ENCODE results near the gene CHST1.

CHST1 gene

GRCh38 chr11:45674481-45675190, 9.2 kb upstream of the CHST1 start:
- DNase-seq = no peak

GRCh38 chr11:45673441-45673840, 8.0 kb upstream of the CHST1 start:
- DNase-seq = no peak

GRCh38 chr11:45672593-45672992, 7.2 kb upstream of the CHST1 start:
- DNase-seq = no peak

DNA sequence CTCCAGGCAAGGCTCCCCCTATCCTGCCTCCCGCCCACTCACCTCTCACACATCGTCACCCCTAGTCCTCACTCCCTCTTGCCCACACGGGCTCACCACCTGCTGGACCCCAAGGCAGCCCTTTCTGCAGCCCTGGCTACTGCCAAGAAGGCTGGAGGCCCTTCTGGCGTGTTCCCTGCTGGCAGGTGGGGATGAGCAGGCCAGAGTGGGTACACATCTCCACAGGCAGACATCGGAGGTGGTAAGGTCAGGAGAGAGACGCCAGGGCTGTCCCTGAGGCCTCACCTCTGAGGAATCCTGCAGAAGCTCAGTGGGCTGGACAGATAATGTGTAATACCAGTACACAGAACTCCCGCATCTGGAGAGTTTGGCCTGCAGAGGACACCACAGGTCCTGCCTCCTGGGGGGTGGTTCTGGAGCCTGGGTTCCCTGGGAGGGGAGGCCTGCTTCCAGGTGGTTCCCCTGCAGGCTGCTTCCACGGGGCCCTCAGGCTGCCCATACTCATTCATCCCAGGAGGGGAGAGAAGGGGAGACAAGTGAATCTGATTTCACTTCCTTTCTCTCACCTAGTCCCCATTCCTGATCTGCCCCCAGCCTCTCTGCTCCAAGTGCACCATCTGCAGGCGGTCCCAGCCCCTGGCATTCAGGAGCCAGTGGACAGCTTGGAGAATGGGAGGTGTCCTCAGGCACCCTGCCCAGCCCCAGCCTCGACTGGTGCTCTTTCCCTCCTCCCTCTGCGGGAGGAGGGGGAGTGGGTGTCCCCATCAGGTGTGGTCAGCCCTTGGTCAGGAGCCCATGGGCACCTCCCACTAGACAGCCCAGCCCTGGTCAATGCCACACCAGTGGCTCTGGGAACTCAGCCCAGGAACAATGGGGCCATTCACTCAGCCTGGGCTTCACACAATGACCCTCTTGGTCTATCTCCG, 6.1 kb upstream of the CHST1 start:
- DNase-seq = no peak

DNA sequence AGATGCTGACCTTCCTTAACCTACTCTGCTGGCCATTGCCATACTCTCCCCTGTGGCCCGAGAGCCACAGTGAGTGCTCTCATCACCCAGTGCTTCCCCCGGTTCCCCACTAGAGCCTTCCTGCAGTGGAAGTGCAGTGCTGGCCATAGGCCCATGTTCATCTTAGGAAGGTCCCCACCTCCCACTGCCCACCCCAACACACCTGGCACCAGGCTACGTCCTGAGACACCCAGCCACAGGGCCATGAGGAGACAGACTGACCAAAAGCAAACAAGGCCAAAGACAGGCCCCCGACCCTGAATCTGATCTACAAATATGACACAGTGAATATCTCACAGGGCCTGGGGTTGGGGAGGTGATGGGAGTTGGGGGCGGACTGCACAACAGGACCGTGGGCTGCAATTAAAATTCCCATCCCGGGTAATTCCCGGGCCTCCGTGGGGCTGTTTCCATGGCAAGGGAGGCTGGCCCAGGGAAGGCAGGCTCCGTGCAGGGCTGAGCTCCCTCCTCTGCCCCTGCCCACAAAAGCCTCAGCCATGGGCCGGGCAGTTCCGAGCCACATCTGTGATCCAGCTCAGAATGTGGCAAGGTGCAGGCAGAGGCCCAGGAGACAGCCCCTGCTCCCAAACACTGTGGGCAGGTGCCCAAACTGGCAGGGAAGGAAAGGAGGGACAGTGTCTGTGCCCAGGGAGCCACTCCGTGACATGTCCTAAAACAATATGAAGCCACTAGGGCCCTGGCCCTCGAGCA, 5.1 kb upstream of the CHST1 start:
- DNase-seq = no peak

- DNase-seq = no peak
These were observed 4.5 kb upstream of the CHST1 start for GRCh38 chr11:45669956-45670355.

DNA sequence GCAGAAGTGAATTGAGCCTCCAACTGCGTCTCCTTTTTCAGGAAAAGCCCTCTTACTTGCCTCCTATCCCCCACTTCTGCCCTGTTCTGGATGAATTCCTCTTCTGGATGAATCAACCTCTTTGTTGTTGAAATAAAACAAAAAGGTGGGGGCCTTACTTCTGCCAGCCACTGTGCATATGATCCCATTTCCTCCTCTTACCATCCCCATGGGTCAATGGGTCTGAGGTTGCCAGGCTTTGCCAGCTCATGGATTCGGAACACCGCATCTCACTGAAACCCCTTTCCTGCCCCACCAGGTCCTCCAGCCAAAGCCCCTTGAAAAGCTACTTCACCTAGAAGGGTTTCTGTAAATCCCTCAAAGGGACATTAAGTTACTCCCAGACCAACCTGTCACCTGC, 3.7 kb upstream of the CHST1 start:
- no peak for DNase-seq

DNA sequence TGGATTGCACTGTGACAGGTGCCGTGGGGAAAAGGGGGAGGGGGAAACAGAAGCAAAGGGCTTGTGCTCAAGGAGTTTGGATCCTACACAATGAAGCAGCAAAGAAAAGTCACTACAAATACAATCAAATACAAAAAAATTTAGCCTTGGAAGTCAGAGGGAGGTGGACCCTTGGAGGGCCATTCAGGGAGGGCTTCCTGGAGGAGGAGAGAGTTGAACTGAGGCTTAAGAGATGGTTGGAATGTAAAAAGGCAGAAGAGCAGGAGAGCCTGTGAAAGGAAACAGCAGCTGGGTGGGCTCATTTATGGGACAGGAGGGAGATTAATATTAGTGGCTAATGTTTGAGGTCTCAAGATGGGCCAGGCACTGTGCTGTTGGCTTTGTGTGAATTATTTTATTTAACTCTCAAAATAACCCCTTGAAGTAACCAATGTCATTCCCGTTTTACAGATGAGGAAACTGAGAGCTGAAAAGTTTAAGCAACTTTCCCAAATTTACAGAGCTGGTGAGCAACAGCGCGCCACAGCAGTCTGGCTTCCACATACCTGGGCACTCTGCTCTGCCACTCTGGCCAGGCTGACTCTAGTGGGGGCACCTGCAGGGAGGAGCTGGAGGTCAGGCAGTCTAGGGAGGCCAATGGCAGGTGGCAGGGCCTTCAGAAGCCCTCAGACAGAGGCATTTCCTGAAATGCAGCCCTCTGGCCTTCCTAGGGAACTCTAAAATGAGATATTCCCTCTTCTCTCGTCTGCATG, 2.7 kb upstream of the CHST1 start:
- no peak for DNase-seq

DNA sequence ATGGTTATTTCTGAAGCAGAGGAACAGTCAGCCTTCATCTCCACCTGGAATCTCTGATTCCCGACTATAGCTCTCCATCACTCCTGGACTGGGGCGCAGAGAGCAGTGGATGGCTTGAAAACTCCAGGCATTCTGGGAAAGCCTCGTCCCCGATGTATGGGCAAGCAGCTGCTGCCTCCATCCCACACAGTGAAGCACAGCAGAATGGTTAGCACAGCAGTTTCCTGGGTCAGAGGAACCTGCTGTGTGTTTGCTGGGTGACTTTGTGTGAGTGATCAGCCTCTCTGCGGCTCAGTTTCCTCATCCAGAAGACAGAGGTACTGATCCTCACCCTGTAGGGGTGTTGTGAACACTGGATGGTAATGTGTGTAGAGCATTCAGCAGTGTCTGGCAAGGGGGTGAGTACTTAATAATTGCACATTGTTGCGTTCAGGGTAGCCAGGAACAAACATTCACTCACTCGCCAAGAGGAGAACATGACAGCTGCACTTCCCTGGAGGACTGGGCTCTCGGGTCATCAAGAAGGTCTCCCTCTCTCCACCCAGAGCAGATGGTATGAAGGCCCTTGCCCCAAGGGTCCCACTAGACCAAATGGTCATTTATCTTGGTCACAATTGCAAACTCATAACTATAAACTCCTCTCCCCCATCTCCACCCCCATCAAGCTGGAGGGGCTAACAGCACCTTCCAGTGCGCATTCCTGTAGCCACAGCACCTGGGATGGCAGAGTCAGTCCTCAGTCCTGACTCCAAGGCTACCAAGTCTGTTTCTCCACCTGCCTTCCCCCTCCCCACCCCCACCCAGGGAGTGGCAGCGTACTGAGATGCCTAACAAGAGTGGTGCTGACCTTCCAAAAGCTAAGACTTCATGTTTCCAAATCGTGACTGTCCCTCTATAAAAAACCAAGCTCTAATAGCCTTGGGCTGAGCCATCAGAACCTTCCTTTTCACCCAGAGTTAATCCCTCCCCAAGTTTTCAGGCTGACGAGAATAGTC, 1.5 kb upstream of the CHST1 start:
- no peak for DNase-seq

DNA sequence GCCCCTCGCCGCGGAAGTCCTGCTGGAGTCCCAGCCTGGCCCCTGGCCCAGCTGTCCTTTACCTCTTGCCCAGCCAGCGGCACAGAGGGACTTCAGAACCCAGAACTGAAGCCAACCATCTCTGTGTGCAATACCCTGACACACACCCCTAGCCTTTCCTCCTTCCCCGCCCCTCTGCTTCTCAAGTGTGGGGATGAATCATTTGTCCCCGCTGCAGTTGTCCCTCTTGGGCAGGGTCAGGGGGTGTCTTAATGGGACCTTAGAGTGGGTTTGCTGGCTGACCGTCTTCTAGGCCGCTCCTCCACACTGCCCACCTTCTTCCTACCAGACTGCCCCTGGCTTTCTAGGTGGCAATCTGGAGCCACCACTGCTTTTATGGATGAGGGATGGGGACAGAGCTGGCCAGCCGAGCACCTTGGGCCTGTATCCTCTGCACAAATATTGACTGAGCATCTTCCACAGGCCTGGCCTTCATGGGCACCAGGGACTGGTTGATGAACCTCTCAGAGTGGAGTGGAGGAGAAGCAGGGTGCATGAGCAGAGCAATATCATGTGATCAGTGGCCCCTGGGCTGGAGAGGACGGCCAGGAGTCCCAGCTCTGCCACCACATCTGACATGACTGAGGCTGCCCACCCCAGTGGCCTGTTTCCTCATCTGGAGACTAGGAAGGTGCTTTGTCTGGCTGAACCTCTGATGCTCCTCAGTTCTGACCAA, 668 bp upstream of the CHST1 start:
- DNase-seq = no peak

- no peak for DNase-seq
These were observed 831 bp downstream of the CHST1 start for GRCh38 chr11:45664376-45665205.

DNA sequence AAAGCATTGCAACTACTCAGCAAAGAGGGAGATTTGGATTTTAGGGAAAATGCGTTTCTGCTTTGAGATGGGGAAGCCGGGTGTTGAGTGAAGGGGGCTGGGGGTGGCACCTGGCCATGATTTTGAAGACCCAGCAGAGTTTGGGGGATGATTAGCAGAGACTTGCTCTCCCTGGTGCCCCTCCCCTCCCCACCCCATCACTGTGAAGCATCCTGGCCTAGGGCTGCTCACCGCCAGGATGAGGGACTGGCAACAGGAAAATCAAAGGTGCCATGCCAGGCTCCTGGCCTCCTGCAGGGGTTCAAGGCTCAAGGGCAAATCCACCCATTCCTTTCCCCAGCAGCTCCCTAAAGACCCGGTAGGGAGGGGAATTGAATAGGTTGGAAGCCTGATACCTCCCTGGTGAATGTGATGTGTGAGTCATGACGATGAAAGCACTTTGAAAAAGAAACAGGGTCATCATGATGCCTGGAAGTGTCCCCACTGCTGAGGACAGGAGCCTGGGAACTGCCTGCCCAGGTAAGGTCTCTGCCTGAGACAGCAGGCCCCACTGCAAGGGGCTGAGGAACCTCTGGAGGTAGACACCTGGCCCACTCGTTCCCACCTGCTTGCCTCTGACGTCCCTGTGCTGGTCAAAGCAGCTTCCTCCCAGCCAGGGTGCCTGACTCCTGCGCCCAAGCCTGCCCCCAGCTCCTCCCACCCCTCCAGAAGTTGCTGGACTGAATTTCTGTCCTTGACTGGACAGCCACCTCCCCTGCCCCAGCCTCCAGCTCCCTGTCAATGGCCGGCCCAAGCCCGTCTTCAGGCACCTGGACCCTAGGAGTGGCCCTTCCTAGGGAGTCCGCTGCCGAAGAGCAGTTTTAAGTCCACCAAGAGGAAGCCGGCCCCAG, 1.7 kb downstream of the CHST1 start:
- no peak for DNase-seq

GRCh38 chr11:45662665-45663485, 2.5 kb downstream of the CHST1 start:
- DNase-seq = no peak

DNA sequence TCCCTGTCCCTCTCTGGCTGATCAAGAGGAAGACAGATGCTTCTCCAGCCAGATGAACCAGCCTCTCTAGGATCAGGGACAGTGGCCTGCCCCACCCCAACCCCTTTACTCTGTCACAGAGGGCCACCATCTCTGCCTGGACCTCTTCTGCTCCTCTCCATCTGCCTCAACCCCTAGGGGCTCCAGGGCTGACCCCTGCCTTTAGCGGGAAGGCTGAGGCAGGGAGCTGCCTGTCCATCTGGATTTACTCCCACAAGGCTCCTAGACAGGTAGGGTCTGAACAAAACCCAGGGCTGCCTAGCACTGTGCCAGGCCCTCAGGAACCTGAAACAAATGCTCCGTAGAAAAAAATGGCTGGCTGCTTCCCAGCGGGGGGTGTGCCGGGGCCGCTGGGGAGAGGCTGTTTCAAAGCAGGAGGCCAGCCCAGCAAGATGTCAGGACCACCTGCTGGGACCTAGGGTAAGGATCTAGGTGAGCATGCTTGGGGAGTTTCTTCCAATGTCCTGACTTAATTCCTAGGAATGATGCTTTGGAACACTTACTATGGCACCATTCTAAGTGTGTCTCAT, 3.2 kb downstream of the CHST1 start:
- DNase-seq = no peak

DNA sequence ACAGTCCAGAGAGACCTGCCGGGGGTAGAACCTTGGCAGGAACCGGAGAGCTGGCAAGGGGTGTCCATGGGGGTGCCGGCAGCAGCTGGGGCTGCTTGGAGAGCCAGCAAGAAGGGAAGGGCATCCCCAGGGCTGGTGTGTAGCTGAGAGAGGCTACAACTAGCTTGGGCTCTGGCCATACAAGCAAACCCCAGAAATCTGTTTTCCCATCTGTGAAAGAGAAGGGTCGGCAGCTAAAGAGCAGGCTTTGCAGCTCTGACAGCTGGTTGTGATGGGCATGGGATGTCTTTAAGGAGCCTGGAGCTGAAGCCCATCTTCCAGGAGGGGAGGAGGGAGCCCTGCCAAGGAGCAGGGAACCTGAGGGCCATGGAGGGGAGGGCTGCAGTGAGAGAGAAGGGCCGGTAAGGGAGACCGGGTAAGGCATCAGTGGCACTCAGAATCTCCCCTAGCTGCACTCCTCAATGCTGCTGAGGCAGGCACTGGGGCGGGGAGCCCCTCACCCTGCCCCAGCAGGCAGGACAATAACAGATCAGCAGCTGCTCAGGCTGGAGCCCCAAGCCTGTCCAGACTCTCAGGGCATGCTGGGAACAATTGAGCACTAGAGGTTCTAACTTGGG, 3.9 kb downstream of the CHST1 start:
- no peak for DNase-seq

GRCh38 chr11:45660729-45661438, 4.5 kb downstream of the CHST1 start:
- no peak for DNase-seq

Data from T-helper 1 cell (primary cell).